ENCODE data around the gene RGS17.
A peak's percentile ranks its signal among the peaks of the same experiment; 100 is the strongest.

The RGS17 gene, protein sequence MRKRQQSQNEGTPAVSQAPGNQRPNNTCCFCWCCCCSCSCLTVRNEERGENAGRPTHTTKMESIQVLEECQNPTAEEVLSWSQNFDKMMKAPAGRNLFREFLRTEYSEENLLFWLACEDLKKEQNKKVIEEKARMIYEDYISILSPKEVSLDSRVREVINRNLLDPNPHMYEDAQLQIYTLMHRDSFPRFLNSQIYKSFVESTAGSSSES

DNA sequence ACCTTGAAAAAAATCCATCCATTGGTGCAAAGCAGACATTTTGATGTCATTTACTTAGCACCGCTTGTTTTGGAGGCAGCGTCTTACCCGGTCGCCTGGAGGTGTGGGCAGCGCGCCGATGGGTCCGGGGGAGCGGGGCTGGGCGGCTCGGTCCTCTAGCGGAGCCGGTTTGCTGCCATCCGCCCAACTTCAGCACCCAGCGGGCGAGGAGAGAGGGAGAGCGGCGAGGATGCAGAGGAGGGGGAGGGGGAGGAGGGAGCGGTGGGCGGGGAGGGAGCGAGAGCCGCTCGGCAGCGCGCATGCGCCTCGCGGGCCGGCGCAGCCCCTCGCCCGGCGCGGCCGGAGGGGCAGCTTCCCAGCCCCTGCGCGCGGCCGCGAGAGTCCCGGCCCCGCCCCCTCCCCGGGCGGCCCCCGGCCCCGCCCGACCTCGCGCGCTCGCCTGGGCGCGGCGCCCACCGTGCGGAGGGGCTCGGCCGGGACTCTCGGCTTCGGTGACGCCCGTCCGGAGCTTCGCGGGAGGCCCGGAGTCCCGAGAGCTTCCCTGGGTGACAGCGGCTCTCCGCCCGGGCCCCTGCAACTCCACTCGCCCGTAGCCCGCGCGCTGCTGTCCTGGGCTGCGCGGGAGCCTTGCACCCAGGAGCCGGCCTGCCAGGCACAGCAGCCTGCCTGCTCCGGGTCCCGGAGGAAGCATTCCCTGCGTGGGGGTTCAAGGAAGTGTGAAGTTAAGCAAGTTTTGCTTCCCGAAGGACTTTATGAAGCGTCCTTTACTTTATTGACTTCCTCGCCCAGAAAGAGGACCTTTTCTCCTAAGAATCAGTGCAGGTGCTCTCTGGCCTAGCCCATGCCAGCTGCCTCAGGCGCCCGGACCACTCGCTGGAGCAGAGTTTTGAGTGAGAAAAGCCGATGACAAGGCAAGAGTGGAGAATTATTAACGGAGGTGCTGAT lies at the start of gene RGS17:
RGS17 (minus strand) TSS at position 246 of the 945 bp plus-strand sequence. CDS start 87,264 bp downstream, outside the sequence.
- H3K27ac ChIP-seq, result peak within 1 kb of the TSS; percentile 39
- TF ChIP-seq ZFX (IDR thresholded peaks at IDR 0.05; ENCODE audit: borderline replicate concordance), result no peak
- TF ChIP-seq, protein P1, sequence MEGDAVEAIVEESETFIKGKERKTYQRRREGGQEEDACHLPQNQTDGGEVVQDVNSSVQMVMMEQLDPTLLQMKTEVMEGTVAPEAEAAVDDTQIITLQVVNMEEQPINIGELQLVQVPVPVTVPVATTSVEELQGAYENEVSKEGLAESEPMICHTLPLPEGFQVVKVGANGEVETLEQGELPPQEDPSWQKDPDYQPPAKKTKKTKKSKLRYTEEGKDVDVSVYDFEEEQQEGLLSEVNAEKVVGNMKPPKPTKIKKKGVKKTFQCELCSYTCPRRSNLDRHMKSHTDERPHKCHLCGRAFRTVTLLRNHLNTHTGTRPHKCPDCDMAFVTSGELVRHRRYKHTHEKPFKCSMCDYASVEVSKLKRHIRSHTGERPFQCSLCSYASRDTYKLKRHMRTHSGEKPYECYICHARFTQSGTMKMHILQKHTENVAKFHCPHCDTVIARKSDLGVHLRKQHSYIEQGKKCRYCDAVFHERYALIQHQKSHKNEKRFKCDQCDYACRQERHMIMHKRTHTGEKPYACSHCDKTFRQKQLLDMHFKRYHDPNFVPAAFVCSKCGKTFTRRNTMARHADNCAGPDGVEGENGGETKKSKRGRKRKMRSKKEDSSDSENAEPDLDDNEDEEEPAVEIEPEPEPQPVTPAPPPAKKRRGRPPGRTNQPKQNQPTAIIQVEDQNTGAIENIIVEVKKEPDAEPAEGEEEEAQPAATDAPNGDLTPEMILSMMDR (IDR thresholded peaks at IDR 0.05), result no peak

DNA sequence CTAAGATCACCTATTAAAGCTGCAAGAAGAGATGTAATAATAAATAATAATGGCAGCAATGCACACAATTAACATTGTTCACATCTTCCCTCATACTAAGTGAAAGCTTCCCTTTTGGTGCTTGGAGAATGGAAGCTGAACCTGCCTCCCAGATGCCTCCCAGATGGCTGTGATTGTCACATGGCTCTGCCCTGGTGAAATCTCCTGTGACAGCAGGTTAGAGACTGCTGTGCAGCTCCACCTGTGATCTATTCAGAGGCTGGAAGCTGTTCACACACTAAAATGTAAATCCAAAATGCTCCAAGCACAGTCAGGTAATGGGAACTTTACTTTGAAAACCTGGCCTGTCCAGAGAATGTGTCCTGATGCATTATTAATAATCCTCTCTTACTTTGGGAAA lies 41.7 kb upstream of the RGS17 start:
- TF ChIP-seq, protein P1 (IDR thresholded peaks at IDR 0.05), result no peak
- no peak for TF ChIP-seq ZFX (IDR thresholded peaks at IDR 0.05; ENCODE audit: borderline replicate concordance)

DNA sequence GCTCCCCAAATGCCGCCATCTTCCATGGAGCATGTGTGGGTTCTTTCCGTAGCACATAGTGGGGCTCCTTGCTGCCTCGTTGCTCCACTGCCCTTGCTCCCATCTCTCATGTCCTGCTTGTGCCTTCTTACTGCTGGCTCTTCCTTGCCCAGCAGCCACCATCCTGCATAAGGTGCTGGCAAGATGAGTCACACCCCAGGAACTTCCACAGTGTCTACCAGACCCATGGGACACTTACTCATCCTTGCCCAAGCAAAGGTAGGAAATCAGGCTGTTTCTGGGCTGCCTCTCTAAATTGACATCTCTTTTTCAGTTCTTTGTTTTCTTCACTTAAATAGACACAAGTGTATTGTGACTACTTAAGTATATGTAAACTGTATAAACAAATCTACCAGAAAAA lies 39.4 kb upstream of the RGS17 start:
- H3K27ac ChIP-seq, result no peak overlapping the region
- TF ChIP-seq, protein P1 (IDR thresholded peaks at IDR 0.05), result no peak
- TF ChIP-seq ZFX (IDR thresholded peaks at IDR 0.05; ENCODE audit: borderline replicate concordance), result no peak

More for the DNA sequence above, 41.7 kb upstream of the RGS17 start:
- no peak overlapping the region for H3K27ac ChIP-seq

DNA sequence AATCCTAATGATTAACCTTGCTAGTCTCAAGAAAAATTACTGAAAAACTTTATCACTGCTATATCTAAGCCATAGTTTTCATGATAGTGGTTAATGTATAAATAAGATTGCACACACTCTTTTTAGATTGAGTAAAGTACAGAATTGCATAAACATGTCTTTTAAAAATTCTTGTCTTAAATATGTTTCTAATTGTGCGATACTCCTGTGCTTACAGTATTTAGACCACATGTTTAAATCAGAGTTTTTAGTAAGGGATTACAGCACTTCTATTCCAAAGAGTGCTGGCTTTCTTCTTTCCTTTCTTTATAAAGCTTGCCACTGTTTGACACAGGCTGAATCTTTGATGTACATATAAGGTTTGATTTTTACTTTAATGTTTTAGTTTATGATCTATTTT lies 36.8 kb upstream of the RGS17 start:
- TF ChIP-seq ZFX (IDR thresholded peaks at IDR 0.05; ENCODE audit: borderline replicate concordance), result no peak
- TF ChIP-seq, protein P1 (IDR thresholded peaks at IDR 0.05), result no peak
- no peak overlapping the region for H3K27ac ChIP-seq

DNA sequence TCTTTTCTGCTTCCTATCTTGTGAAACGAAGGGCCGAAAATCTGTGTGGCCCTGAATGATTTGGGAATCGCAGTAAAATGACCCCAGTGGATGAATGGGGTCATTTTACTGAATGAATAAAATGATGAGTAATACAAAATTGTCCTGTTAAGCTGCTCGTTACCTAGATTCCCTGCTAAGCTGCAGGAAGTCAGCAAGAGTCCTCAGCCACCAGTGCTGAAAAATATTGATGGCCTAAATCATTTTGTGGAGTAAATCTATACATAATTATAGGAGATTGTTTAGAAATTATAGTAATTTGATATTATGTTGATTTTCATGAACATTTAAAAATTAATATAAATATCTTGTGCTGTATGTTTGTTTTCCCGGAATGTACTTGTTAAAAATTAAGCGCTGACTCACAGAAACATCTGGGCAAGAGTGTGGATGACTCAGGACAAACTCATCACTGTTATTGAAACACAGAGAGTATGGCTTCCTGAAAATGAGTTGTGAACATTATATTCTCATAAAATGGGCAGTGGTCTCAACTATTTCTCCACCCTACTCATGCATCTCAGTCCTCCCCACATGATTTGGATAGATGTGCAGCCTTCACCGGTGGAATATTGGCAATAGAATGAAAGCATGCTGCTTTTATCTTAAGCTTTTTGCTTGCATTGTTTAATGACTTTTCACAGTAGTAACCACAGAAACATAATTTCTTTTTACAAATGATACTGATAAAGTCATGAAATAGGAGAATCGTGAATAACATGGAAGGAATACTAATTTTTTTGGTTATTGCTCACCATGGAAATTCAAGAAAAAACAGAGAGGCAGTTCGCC lies 36.2 kb upstream of the RGS17 start:
- no peak overlapping the region for H3K27ac ChIP-seq
- TF ChIP-seq, protein P1 (IDR thresholded peaks at IDR 0.05), result no peak
- TF ChIP-seq ZFX (IDR thresholded peaks at IDR 0.05; ENCODE audit: borderline replicate concordance), result no peak

DNA sequence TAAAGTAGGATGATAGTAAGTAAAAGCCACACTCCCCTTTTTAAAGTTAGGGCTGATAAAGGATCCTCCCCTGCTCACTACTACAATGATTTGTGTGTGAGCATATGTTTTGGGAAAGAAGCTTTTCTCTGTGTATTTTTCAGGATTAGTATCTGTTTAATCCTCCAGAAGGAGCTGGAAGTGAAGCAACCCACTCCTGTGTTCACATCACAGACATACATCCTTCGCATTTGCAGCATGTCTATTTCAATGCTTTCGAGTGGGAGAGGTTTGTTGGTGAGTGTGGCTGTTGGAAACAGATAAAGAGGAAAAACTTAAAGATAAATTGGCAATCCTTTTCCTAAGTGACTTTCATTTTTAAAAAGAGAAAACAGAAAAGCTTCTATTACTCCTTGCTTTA lies 31.6 kb upstream of the RGS17 start:
- no peak overlapping the region for H3K27ac ChIP-seq
- no peak for TF ChIP-seq ZFX (IDR thresholded peaks at IDR 0.05; ENCODE audit: borderline replicate concordance)
- TF ChIP-seq, protein P1 (IDR thresholded peaks at IDR 0.05), result no peak
